NT2/D1 (cell line): ENCODE measurements around the gene CCNT1.

ENCODE experiments used
- SUZ12 ChIP-seq: IDR thresholded peaks from 2 replicates; pipeline ENCODE4 v1.6.1; 2011; ENCODE audit not compliant: insufficient read length, insufficient read depth; ENCODE audit errors: extremely low read depth
- YY1 ChIP-seq: IDR thresholded peaks from 2 replicates; pipeline ENCODE4 v1.6.1; 2011; ENCODE audit not compliant: insufficient read length, insufficient read depth

DNA sequence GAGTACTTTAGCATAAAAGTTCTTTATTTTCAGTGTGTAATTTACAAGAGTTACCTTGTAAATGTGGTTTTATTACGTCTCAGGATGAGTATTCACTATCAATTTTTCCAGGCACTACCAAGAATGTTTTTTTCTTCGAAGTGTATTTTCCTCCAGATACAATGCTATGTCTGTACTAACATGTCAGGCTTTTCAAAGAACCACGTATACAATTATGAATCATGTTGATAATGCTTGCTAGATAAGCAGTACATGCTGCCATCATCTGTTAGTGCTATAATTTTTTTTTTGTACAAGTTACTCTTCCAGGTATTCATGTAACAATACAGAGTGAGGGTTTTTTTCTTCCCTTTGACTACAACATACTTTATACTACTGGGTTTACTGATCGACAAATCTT is 28.9 kb downstream of the CCNT1 start:
- TF ChIP-seq YY1 (no peak), SUZ12 (no peak)
